ENCODE measurements around the gene TWIST2. TPM values are rescaled to one million over a fixed set of nuclear protein-coding genes. Genes with fewer than 3 reads are reported as not detected.
A peak's percentile ranks its signal among the peaks of the same experiment; 100 is the strongest.

TWIST2 gene
- polyA plus RNA-seq, 5 donors, result 4.0 to 6.7 (median 4.6) TPM

DNA sequence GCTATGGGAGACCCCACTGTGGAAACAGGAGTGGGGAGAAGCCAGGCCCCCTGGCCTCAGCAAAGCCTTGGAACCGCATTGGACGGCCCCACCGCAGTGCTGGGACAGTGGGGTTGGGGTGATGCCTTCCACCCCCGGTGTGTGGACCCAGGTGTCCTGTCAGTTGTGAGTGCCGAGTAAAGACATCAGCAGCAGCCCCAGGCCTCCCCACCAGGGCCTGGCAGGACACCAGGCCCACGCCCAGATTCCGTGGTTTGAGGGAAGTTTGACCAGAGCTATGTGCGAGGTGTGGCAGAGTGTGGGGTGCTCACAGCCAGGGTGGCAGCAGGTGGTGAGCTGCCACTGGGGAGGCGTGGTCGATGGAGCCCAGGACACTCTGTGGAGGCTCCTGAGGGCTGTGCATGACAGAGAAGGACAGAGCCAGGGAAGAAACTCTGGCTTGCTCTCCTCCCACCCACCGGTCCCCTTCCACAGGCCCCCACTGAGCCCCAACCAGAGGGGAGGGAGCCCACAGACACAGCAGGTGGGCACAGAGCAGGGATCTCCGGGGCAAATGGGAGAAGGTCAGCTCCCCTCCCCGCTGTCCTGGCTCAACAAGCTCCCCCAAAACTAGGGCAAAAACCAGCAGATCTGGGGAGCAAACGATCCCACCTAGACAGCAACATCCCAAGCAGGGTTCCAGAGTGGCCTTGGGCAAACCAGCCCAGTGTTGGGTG lies 69.1 kb downstream of the TWIST2 start:
- DNase-seq, result no peak

DNA sequence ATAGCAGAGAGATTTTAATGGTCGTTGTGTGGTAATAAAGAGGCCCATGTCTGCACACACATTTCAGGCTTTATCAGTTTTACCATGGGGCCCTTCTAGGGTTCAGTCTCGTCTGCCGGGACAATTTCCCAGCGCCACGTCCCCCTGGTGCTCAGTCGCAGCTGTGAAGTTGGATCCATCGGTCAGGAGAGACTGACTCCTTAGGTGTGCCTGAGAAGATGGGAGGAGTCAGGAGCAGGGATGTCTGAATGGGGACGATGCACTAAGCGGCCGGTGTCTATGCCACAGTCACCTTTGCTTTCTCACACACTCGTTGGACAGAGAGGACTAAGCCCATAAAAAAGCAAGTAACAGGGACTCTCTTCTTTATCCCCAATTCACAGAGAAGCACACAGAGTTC lies 71.4 kb downstream of the TWIST2 start:
- no peak for DNase-seq

DNA sequence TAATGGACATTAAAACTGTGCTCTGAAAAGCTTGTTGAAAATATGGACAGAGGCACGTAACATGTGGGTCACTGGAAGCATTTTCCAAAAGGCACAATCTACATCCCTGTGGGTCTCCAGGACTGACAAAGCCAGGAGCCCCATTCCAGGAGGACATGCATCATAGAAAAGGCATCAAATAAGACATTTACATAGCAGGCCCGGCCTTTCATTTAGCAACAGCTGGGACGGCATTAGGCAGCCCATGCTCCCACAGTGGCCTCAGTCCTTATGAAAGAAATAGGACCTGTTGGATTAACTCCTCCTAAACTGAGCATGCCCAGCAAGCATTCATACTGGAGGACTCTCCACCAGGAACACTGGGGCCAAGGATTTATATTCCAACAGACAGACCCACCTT lies 72.2 kb downstream of the TWIST2 start:
- DNase-seq, result no peak

DNA sequence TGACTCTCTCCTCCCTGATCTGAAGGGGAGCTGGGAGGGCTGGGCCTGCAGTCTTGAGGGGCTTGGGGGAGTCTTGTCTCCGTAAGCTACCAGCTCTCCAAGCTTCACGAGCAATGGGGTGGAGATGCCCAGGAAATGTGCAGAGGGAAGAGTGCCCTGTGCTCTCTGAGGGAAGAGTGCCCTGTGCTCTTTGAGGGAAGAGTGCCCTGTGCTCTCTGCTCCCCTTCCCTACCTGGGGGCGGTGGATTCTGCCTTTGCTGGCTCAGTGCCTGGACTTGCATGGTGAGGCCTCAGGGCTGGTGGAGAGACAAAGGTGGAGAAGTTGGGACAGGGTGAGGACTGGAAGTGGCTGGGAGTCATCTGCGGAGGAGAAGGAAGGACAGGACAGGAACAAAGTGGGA lies 72.7 kb downstream of the TWIST2 start:
- DNase-seq, result no peak

DNA sequence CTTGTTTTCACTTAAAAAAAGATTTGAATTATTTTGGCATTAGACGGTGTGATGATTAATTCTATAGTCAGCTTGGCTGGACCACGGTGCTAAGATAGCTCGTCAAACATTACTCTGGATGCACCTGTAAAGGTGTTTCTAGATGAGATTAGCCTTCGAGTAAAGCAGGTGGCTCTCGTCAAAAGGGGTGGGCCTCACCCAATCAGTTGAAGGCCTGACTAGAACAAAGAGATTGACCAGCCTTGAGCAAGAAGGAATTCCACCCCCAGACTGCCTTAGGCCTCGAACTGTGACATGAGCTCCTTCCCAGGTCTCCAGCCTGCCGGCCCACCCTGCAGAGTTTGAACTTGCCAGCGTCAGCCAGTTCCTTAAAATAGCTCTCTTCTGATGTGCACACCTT lies 73.4 kb downstream of the TWIST2 start:
- no peak for DNase-seq

GRCh38 chr2:238921681-238922319 lies 73.9 kb downstream of the TWIST2 start:
- DNase-seq, result no peak

DNA sequence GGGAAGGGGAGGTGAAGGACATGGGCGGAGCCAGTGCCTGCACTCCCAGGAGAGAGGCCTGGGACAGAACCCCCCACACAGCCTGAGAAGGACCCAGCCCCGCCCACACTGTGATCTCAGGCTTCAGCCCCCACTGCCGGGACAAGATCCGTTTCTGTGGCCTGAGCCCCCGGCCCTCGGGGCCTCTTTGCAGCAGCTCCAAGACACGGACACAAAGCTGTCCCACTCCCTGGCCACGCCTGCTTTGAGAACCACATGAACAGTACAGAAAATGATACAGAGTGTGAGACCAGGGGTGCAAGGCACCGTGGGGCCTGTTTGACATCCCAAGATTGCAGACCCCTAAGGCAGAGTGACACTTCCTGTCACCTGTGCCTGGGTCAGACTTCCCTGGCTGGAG lies 74.5 kb downstream of the TWIST2 start:
- DNase-seq, result no peak

DNA sequence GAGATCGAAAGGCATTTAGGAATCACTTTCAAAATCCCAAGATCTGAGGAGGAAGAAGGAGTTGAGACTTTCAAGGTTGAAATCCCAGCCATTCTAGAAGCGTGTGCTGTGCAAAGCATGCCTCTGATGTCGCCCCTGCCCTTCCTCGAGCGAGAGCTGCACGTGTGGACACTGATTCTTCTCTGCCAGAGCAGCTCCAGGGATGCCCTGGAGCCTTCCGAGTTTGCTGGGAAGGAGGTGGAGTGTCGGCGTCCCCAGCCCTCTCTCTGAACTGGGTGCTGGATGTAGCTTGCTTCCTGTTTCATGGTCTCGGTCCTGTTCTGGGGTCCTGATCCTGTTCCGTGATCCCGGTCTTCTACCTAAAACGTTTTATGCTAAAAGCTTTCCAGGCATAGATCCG lies 76.1 kb downstream of the TWIST2 start:
- DNase-seq, result no peak

GRCh38 chr2:238924796-238925195 lies 76.9 kb downstream of the TWIST2 start:
- DNase-seq, result no peak

GRCh38 chr2:238925281-238925680 lies 77.4 kb downstream of the TWIST2 start:
- no peak for DNase-seq

DNA sequence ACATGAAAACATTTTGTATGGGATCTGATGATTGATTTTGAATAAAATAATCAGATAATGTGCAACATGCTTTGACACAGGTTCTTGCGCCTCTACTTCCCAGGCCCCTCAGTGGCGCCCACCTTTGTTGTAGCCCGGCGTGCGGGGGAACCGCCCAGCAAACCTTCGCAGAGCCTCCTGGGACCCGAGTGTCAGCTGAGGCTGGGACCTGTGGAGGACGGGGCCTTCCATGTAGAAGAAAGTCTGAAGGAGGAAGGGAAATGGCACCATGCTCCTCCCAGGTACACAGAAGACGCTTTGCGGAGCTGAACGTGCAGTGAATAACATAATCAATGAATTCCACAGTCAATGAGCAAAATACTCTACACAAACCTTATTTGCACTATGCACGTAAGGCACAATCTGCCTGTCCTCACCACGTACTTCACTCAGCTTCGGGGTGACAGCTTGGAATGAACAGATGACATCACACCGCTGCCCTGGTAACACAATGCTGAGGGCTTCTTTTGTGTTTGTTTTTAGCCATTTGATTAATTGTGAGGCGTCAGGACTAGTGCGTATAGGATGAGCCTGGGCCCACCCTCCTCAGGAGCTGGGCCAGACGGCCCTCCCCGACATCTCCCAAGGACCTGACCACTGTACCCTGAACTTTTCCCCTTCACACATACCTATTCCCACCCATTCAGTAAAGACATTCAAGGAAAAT lies 78.1 kb downstream of the TWIST2 start:
- no peak for DNase-seq

- no peak for DNase-seq
These were observed 79.1 kb downstream of the TWIST2 start for GRCh38 chr2:238926761-238927611.

GRCh38 chr2:238927746-238928519 lies 80.0 kb downstream of the TWIST2 start:
- DNase-seq, result no peak

- DNase-seq, result no peak
These were observed 80.8 kb downstream of the TWIST2 start for GRCh38 chr2:238928520-238929241.

DNA sequence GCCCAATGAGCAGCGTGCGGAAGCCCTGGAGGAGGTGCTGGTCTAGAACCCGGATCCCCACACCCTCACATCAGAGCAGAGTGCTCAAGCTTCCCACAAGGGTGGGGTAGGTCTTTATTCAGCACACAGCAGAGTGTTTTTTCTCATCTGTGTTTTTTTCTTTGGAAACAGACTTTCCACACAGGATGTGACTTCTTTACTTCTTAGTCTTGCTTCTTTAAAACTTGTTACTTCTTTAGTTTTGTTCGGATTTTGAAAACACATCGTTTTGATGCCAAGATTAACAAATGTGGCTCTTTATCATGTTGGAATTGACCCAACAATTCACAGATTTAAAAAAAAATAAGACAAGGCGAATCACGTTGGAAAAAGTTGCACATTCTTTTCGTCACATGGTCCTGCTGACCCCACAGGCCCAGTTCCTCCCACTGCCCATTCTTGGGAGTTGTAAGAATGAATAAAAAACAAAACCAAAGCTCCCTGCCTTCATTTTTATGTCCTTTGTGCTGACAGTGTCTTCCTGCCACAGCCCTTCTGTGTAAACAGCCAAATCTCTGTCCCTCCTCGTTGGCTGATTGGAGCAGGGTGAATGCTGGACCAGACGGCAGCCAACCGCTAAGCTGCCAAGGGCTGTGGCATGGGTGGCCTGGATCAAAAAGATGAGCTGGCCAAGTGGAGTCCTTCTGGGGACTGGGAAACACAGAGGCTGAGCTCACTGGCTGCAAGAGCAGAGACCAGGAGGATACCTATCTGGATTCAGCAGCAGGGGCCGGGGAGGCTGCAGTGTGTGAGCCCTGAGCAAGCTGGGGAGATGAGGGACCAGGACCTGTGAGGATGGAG lies 81.6 kb downstream of the TWIST2 start:
- peak; percentile 51 to 65 for DNase-seq

GRCh38 chr2:238930216-238930615 lies 82.3 kb downstream of the TWIST2 start:
- DNase-seq, result no peak

DNA sequence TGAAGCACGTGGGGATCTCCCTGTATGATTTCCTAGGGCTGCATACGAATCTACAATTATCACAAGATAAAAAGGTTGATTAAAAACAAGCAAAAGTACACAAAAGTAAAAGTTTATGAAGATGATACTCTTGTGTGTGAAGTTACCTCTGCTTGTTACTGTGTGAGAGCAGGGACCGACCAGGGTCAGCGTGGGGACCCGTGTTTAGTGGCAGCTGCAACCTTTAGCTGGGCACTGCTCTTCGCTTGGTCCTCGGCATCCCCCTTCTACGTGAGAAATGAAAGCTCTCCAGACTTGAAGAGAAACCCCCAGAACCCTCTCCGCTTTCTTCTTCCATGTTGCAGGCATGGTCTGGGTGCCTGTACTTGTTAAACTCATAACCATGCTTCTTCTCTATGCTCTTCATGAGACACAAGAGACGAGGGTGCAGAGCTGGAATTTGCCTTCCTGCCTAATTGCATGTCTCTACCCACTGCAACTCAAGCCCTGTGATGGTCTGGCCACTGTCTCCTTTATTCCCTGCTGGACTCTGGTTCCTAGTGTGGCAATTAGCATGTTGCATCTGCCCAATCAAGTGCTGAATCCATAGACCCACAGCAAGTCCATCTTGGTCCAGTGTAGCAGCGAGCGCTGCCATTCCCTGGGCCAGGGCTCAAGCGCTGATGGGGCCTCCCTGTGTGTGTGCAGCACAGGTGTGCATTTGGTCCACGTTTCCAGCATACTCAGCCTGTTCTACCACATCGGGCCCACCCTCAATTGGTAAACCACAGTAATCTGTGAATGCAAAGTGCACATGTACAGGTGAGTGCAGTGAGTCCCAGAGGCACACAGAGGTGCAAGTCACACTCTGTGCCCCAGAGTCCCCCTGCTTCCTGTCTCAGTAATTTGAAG lies 88.5 kb downstream of the TWIST2 start:
- DNase-seq, result no peak

DNA sequence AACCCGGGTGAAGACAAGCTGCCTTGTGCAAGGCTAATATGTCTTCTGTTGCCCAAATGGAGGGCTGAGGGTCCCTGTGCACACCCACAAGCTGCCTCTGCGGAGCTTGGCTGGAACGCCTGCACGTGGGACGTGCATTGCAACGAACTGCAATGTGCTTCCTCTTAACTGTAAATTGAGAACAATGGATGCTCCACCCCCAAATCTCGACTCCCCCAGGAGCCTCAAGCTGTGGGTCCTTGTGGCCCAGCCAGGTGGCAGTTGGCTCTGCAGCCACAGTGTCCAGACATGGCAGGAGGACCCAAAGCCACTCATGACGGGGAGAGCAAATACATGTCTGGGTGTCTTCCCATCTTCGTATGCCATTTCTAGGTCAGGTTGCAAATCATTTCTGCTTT lies 90.1 kb downstream of the TWIST2 start:
- no peak for DNase-seq
